Testis (tissue), 3 donors: ENCODE results near the gene SETD3. TPM values are rescaled to one million over a fixed set of nuclear protein-coding genes. Genes with fewer than 3 reads are reported as not detected.

Experiments used
- DNase-seq: peaks from one replicate; pipeline ENCODE4 v3.0.0-alpha.2; 2019
- H3K27ac ChIP-seq, 2 donors: fragments of 200-600 bp; sonication (generic); one replicate each; pipeline ENCODE4 v1.5.1; 2019
- H3K27me3 ChIP-seq: fragments of 200-600 bp; sonication (generic); one replicate; pipeline ENCODE4 v1.5.1; 2019
- H3K36me3 ChIP-seq: fragments of 200-600 bp; sonication (generic); one replicate; pipeline ENCODE4 v1.5.1; 2017; ENCODE audit warnings: low read depth; ENCODE audit errors: missing control alignments
- H3K4me1 ChIP-seq: fragments of 200-600 bp; sonication (generic); one replicate; pipeline ENCODE4 v1.5.1; 2019
- H3K4me3 ChIP-seq, 2 donors: fragments of 200-600 bp; sonication (generic); one replicate each; pipeline ENCODE4 v1.5.1; 2017 to 2019
- H3K9me3 ChIP-seq: fragments of 200-600 bp; sonication (generic); one replicate; pipeline ENCODE4 v1.5.1; 2017
- POLR2A ChIP-seq: fragments of 450-650 bp; IDR thresholded peaks from one replicate; pipeline ENCODE4 v1.6.1; 2017; ENCODE audit warnings: antibody characterized with exemption, mild to moderate bottlenecking, moderate library complexity
- WGBS, 2 donors: methylation state at CpG; one replicate each; pipeline ENCODE4 v1.1.5; 2018; 5-methylcytosine and 5-hydroxymethylcytosine counted together
- intact Hi-C: fragments of 100-400 bp; cut with DNase I; formaldehyde crosslinking; loops from one replicate; pipeline ENCODE4 v1.15.1; 2023; ENCODE audit warnings: low total_unique reads
- polyA plus RNA-seq: library from polyadenylated mRNA; stranded (reverse); fragments of 350-450 nt; fragmentation: Illumina TruSeq; extraction: RNeasy Lipid Tissue Mini Kit (QIAGEN cat#74804); gene quantifications from one replicate; pipeline ENCODE4 v1.2.3, GENCODE V29; 2014; ENCODE audit warnings: low read depth, low replicate concordance; ENCODE audit not compliant: insufficient read depth
- total RNA-seq, 2 donors: library from RNA; depleted of rRNA; stranded (reverse); fragments of >200 nt; gene quantifications; one replicate each; pipeline ENCODE4 v1.2.3, GENCODE V29; 2016
- TF ChIP-seq, protein P1 (sequence below), 3 experiments: fragments of 450-650 bp in 2 of 3; fragments of 200-600 bp in 1 of 3; sonication (generic) in 1 of 3; IDR thresholded peaks; one replicate each; pipeline ENCODE4 v1.5.1; 2016 to 2019; ENCODE audit warnings: antibody characterized with exemption in 3 of 3, mild to moderate bottlenecking in 2 of 3, moderate library complexity in 1 of 3

Gene SETD3
- total and polyA plus RNA-seq, 3 donors from 2014 or later, result 135 to 186 (median 160) TPM

DNA sequence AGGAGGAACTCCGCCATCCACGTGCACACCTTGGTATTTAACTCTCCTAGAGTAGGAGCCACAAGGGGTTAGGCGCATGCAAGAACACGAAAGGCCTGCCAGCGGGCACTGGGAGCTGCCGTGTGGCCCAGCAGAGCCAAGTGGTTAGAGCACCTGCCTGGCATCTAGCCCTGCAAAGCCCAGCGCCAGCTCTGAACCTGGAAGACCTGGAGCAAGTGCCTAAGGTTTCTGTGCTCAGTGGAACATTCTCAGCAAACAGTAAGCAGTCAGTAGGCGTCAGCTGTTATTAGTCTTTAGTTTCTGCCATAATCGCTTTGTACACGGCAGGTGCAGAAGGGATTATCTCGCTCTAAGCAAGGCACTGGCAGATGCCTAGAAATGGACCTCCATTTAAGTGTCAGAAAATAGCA, 55.4 kb downstream of the SETD3 start:
- no peak for DNase-seq
- no peak overlapping the region for H3K27ac ChIP-seq
- no peaks in the 10 kb centered on the region for H3K27me3 ChIP-seq
- WGBS, 2 donors, result 81 to 90% methylated on average over 6 to 11 of the region's 11 CpGs
- intact Hi-C loops, result no loop called here
- no peaks in the 10 kb centered on the region for H3K36me3 ChIP-seq
- TF ChIP-seq, protein P1, sequence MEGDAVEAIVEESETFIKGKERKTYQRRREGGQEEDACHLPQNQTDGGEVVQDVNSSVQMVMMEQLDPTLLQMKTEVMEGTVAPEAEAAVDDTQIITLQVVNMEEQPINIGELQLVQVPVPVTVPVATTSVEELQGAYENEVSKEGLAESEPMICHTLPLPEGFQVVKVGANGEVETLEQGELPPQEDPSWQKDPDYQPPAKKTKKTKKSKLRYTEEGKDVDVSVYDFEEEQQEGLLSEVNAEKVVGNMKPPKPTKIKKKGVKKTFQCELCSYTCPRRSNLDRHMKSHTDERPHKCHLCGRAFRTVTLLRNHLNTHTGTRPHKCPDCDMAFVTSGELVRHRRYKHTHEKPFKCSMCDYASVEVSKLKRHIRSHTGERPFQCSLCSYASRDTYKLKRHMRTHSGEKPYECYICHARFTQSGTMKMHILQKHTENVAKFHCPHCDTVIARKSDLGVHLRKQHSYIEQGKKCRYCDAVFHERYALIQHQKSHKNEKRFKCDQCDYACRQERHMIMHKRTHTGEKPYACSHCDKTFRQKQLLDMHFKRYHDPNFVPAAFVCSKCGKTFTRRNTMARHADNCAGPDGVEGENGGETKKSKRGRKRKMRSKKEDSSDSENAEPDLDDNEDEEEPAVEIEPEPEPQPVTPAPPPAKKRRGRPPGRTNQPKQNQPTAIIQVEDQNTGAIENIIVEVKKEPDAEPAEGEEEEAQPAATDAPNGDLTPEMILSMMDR (IDR thresholded peaks at IDR 0.05), result no peak
- no peak for TF ChIP-seq POLR2A
- no peak overlapping the region for H3K4me3 ChIP-seq
- no peaks in the 10 kb centered on the region for H3K9me3 ChIP-seq
- H3K4me1 ChIP-seq, result no peaks in the 10 kb centered on the region

DNA sequence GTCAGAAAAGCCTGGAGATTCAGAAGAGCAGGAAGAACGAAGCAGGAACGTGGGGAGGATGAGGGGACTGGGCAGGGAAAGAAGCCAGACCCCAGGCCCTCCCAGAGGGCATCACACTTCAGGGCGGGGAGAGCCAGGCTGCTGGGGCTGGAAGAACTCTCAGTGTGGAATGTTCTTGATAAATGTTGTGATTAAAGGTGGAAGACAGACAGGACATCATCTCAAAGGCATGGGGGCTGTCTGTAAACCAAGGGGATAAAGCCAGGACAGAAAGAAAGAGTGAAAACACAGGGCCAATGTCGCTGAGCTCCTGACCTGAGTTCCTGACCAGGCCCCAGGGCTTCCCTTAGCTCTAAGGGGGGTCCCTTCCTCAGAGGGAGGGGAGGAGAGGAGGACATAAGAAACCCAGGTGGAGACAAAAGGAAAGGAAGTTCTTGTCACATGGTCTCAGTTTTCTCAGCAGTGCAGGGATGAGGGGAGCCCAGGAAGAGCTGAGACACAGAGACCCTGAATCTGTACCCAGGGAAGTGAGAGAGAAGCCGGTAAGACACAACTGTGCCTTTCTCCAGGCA, 56.3 kb downstream of the SETD3 start:
- TF ChIP-seq, protein P1 (IDR thresholded peaks at IDR 0.05), result no peak
- no peak for TF ChIP-seq POLR2A
- H3K36me3 ChIP-seq, result no peaks in the 10 kb centered on the region
- H3K4me1 ChIP-seq, result no peaks in the 10 kb centered on the region
- DNase-seq, result no peak
- H3K4me3 ChIP-seq, result no peak overlapping the region
- intact Hi-C loops, result no loop called here
- H3K27ac ChIP-seq, result no peak overlapping the region
- H3K9me3 ChIP-seq, result no peaks in the 10 kb centered on the region
- 69 to 75% methylated on average over 5 of the region's 5 CpGs for WGBS, 2 donors
- no peaks in the 10 kb centered on the region for H3K27me3 ChIP-seq

DNA sequence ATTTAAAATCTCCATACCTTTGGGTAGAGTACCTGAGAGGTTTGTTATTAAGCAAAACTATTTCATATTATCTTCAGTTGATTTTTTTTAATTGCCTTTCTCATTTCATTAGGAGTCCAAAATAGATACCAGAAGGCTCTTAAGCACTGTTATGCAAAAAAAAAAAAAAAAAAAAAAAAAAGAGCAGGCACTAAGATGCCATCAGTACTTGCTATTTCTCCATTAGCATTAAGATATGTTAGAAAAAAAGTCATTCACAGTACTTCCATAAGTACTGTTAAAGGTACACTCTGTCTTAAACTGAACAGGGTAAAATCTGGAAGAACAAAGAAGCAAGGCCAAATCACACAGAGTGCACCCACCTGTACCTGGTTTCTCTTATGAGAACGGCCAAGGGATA, 57.2 kb downstream of the SETD3 start:
- H3K9me3 ChIP-seq, result no peaks in the 10 kb centered on the region
- no peaks in the 10 kb centered on the region for H3K36me3 ChIP-seq
- no peaks in the 10 kb centered on the region for H3K27me3 ChIP-seq
- no peak overlapping the region for H3K27ac ChIP-seq
- intact Hi-C loops, result no loop called here
- no peak for TF ChIP-seq POLR2A
- TF ChIP-seq, protein P1 (IDR thresholded peaks at IDR 0.05), result no peak
- H3K4me3 ChIP-seq, result no peak overlapping the region
- DNase-seq, result no peak
- no peaks in the 10 kb centered on the region for H3K4me1 ChIP-seq
- 98 to 100% methylated on average over 1 of the region's 1 CpG for WGBS, 2 donors

DNA sequence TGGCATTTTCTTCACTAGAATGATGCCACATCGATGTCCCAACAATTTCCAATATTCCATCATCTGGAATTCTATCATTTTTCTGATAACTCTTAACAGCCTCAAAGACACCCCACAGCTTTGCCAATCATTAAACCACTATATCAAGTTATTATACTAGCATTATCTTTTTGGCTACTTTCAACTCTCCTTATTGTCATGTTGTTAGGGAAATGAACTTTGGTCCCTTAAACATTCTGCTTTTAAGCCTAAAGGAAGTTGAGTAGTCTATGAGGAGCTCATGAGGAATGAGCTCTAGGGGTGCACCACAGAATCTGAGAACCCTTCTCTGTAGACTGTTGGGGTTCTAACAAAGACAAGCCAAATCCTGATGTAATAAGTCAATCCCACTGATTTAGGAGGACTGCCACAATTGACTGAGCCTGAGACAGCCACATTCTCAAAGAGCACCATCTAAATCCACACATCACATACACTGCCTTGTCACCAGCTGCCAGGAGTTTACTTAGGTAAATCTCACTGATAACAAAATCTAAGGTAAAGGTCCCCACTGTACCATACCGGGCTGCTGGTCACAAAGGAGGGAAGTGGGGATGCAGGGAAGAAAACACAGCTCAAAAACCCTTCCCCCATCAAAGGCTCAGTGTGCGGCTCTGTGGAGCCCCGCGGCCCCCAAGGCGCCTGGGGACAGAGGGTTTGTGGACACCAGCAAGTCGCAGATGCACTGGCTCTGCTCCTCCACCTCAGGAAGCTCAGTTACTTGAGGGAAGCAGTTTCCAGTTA, 58.2 kb downstream of the SETD3 start:
- 94 to 97% methylated on average over 7 of the region's 7 CpGs for WGBS, 2 donors
- Histone ChIP-seq H3K9me3 (no peaks in the 10 kb centered on the region), H3K4me1 (no peaks in the 10 kb centered on the region), H3K36me3 (no peaks in the 10 kb centered on the region), H3K27ac (no peak overlapping the region), H3K27me3 (no peaks in the 10 kb centered on the region), H3K4me3 (no peak overlapping the region)
- intact Hi-C loops, result no loop called here
- no peak for DNase-seq
- no peak for TF ChIP-seq POLR2A
- TF ChIP-seq, protein P1 (IDR thresholded peaks at IDR 0.05), result no peak

DNA sequence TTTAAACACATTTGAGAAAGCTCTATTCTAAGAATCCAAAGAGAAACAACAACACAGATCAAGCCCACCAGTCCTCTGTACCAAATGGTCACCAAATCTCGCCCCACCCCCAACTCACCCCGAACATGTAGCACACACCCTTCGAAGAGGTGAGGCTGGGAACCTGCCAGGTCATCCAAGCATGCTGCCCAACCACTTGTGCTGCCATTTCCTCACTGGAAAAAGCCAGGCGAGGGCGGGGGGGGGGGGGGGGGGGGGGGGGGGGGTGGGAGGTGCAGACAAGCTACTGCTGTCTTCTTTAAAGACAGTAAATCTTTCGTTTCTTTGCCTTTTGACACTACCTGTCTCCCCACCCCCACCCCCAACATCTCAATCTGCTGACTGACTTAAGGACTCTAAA, 59.9 kb downstream of the SETD3 start:
- no peak for DNase-seq
- WGBS, 2 donors, result 79 to 84% methylated on average over 5 to 6 of the region's 6 CpGs

More for the DNA sequence above, 59.9 kb downstream of the SETD3 start:
- no peak for TF ChIP-seq POLR2A
- Histone ChIP-seq H3K4me3 (no peak overlapping the region), H3K27ac (no peak overlapping the region), H3K27me3 (no peaks in the 10 kb centered on the region), H3K36me3 (no peaks in the 10 kb centered on the region), H3K4me1 (no peaks in the 10 kb centered on the region), H3K9me3 (no peaks in the 10 kb centered on the region)
- intact Hi-C loops, result no loop called here
